SU-DHL-6 (cell line): Measurements from ENCODE around the gene STXBP5.

ENCODE experiments used
- H2AFZ ChIP-seq: fragments of 200-600 bp; sonication (generic); 2 replicates; pipeline ENCODE4 v1.6.1; 2014; ENCODE audit warnings: low read depth, mild to moderate bottlenecking, moderate library complexity, mixed read lengths, antibody characterized with exemption, low read length; ENCODE audit not compliant: severe bottlenecking
- H3F3A ChIP-seq: fragments of 200-600 bp; shearing (Covaris generic); 2 replicates; pipeline ENCODE4 v1.6.0; 2016; ENCODE audit warnings: antibody characterized with exemption, mild to moderate bottlenecking; ENCODE audit not compliant: insufficient read depth
- H3K27ac ChIP-seq: fragments of 200-600 bp; sonication (generic); 2 replicates; pipeline ENCODE4 v1.5.1; 2016; ENCODE audit warnings: low read depth, mild to moderate bottlenecking, low read length, moderate library complexity, mixed read lengths
- H3K27me3 ChIP-seq: fragments of 200-600 bp; sonication (generic), shearing (Covaris generic); 2 replicates; pipeline ENCODE4 v1.6.0; 2014; ENCODE audit warnings: mild to moderate bottlenecking, low read length
- H3K36me3 ChIP-seq: fragments of 200-600 bp; sonication (generic); 2 replicates; pipeline ENCODE4 v1.6.1; 2014; ENCODE audit warnings: mild to moderate bottlenecking, low read length, mixed read lengths
- H3K4me2 ChIP-seq: fragments of 300-600, 200-600 bp; shearing (Covaris generic), sonication (generic); 2 replicates; pipeline ENCODE4 v1.6.0; 2014; ENCODE audit warnings: low read length, low read depth, mild to moderate bottlenecking; ENCODE audit not compliant: poor library complexity, severe bottlenecking
- H3K4me3 ChIP-seq: fragments of 200-600 bp; sonication (generic); 2 replicates; pipeline ENCODE4 v1.5.1; 2014; ENCODE audit warnings: antibody characterized with exemption, low read length, mild to moderate bottlenecking, mixed read lengths; ENCODE audit not compliant: insufficient read depth, poor library complexity, severe bottlenecking
- H3K79me2 ChIP-seq: fragments of 200-600 bp; sonication (generic); 2 replicates; pipeline ENCODE4 v1.6.1; 2014; ENCODE audit warnings: mild to moderate bottlenecking, low read length, moderate library complexity; ENCODE audit not compliant: insufficient read depth
- H3K9ac ChIP-seq: fragments of 200-600 bp; sonication (generic); 2 replicates; pipeline ENCODE4 v1.7.0; 2014; ENCODE audit warnings: mild to moderate bottlenecking, low read length
- H3K9me2 ChIP-seq: fragments of 200-600 bp; sonication (generic); replicated peaks from 2 replicates; pipeline ENCODE4 v1.6.1; 2014; ENCODE audit warnings: low read length; ENCODE audit not compliant: insufficient read depth
- H3K9me3 ChIP-seq: fragments of 200-600 bp; sonication (generic); 2 replicates; pipeline ENCODE4 v1.6.1; 2014; ENCODE audit warnings: low read length, mixed read lengths; ENCODE audit not compliant: insufficient read depth
- H4K20me1 ChIP-seq: fragments of 200-600 bp; sonication (generic); 2 replicates; pipeline ENCODE4 v1.6.1; 2014; ENCODE audit warnings: low read depth, mild to moderate bottlenecking, antibody characterized with exemption, low read length, moderate library complexity, mixed read lengths
- EZH2phosphoT487 ChIP-seq: fragments of 200-600 bp; sonication (generic), shearing (Covaris generic); conservative IDR thresholded peaks from 2 replicates; pipeline ENCODE4 v1.6.1; 2018; ENCODE audit warnings: mild to moderate bottlenecking, antibody characterized with exemption, low read length, moderate library complexity, mixed read lengths
- TF ChIP-seq, protein P1 (sequence below): fragments of 200-600 bp; sonication (generic); IDR thresholded peaks from one replicate; pipeline ENCODE4 v1.5.1; 2017; ENCODE audit warnings: antibody characterized with exemption, mild to moderate bottlenecking, low read length, moderate library complexity; ENCODE audit not compliant: insufficient read depth, poor library complexity, severe bottlenecking

STXBP5 gene

DNA sequence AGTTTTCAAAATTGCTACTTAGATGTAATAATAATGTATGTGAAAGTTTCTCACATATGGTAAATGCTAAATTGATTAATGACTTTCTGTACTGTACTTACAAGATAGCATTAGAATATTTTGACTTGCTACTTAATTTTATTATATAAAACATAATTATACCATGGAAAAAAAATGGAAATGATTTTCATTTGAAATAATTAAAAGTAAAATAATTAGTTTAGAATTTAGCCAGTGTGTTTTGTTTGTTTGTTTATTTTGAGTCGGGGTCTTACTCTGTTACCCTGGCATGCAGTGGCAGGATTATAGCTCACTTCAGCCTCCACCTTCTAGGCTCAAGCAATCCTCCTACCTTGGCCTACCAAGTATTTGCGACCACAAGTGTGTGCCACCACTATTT lies 7.1 kb downstream of the STXBP5 start:
- peaks cover 26% of the 10 kb centered on the region for H3K79me2 ChIP-seq
- no peaks in the 10 kb centered on the region; the same call in 1 of the 2 replicates for H3F3A ChIP-seq
- no peak for TF ChIP-seq EZH2phosphoT487
- TF ChIP-seq, protein P1, sequence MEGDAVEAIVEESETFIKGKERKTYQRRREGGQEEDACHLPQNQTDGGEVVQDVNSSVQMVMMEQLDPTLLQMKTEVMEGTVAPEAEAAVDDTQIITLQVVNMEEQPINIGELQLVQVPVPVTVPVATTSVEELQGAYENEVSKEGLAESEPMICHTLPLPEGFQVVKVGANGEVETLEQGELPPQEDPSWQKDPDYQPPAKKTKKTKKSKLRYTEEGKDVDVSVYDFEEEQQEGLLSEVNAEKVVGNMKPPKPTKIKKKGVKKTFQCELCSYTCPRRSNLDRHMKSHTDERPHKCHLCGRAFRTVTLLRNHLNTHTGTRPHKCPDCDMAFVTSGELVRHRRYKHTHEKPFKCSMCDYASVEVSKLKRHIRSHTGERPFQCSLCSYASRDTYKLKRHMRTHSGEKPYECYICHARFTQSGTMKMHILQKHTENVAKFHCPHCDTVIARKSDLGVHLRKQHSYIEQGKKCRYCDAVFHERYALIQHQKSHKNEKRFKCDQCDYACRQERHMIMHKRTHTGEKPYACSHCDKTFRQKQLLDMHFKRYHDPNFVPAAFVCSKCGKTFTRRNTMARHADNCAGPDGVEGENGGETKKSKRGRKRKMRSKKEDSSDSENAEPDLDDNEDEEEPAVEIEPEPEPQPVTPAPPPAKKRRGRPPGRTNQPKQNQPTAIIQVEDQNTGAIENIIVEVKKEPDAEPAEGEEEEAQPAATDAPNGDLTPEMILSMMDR, result no peak
- H3K9me2 ChIP-seq, result no peaks in the 10 kb centered on the region
- H3K36me3 ChIP-seq, result peaks cover 3% of the 10 kb centered on the region; the same call in 1 of the 2 replicates
- no peak overlapping the region for H3K9ac ChIP-seq
- no peaks in the 10 kb centered on the region for H3K27me3 ChIP-seq
- no peak overlapping the region for H3K27ac ChIP-seq
- H3K4me3 ChIP-seq, result no peak overlapping the region
- no peaks in the 10 kb centered on the region for H4K20me1 ChIP-seq
- no peak overlapping the region for H3K4me2 ChIP-seq
- no peak overlapping the region for H2AFZ ChIP-seq
- H3K9me3 ChIP-seq, result no peaks in the 10 kb centered on the region

GRCh38 chr6:147211831-147212230 lies 7.6 kb downstream of the STXBP5 start:
- H3K79me2 ChIP-seq, result peaks cover 22% of the 10 kb centered on the region; the same call in 1 of the 2 replicates
- H3K27ac ChIP-seq, result no peak overlapping the region
- peaks cover 3% of the 10 kb centered on the region; the same call in 1 of the 2 replicates for H3K36me3 ChIP-seq
- H3K27me3 ChIP-seq, result no peaks in the 10 kb centered on the region
- H3K9ac ChIP-seq, result no peak overlapping the region
- no peaks in the 10 kb centered on the region for H3K9me2 ChIP-seq
- H3K4me2 ChIP-seq, result no peak overlapping the region
- H3K9me3 ChIP-seq, result no peaks in the 10 kb centered on the region
- no peaks in the 10 kb centered on the region; the same call in 1 of the 2 replicates for H3F3A ChIP-seq
- no peak for TF ChIP-seq EZH2phosphoT487
- TF ChIP-seq, protein P1, result no peak
- no peak overlapping the region for H2AFZ ChIP-seq
- H3K4me3 ChIP-seq, result no peak overlapping the region
- no peaks in the 10 kb centered on the region for H4K20me1 ChIP-seq

GRCh38 chr6:147212622-147213021 lies 8.4 kb downstream of the STXBP5 start:
- Histone ChIP-seq H3K36me3 (peaks cover 3% of the 10 kb centered on the region; the same call in 1 of the 2 replicates), H3K9me3 (no peaks in the 10 kb centered on the region), H3K79me2 (peaks cover 14% of the 10 kb centered on the region; the same call in 1 of the 2 replicates), H3K9ac (no peak overlapping the region), H3K4me2 (no peak overlapping the region), H3K27me3 (no peaks in the 10 kb centered on the region), H4K20me1 (no peaks in the 10 kb centered on the region), H3K27ac (no peak overlapping the region), H3K9me2 (no peaks in the 10 kb centered on the region), H3K4me3 (no peak overlapping the region), H3F3A (peaks cover 1% of the 10 kb centered on the region; the same call in 1 of the 2 replicates), H2AFZ (no peak overlapping the region)
- TF ChIP-seq, protein P1, result no peak
- TF ChIP-seq EZH2phosphoT487, result no peak
